Gastroesophageal sphincter (tissue), 3 donors: ENCODE measurements around the gene PRKAR2B.

Source experiments
- EP300 ChIP-seq: sonication (generic); formaldehyde crosslinking; IDR thresholded peaks from one replicate; pipeline ENCODE4 v1.6.1; 2017; ENCODE audit warnings: antibody characterized with exemption, mild to moderate bottlenecking
- POLR2A ChIP-seq, 2 donors: fragments of 450-650 bp; IDR thresholded peaks; one replicate each; pipeline ENCODE4 v1.6.1; 2017; ENCODE audit warnings: antibody characterized with exemption in 2 of 2, mild to moderate bottlenecking in 2 of 2, moderate library complexity in 1 of 2
- POLR2AphosphoS5 ChIP-seq: sonication (generic); formaldehyde crosslinking; IDR thresholded peaks from one replicate; pipeline ENCODE4 v1.6.1; 2017; ENCODE audit warnings: antibody characterized with exemption
- TF ChIP-seq, protein P1 (sequence below), 4 experiments: fragments of 200-600 bp in 2 of 4; fragments of 450-650 bp in 2 of 4; sonication (generic) in 1 of 4; IDR thresholded peaks; one replicate each; pipeline ENCODE4 v1.5.1; 2017 to 2019; ENCODE audit warnings: antibody characterized with exemption in 4 of 4, mild to moderate bottlenecking in 2 of 4, moderate library complexity in 2 of 4

DNA sequence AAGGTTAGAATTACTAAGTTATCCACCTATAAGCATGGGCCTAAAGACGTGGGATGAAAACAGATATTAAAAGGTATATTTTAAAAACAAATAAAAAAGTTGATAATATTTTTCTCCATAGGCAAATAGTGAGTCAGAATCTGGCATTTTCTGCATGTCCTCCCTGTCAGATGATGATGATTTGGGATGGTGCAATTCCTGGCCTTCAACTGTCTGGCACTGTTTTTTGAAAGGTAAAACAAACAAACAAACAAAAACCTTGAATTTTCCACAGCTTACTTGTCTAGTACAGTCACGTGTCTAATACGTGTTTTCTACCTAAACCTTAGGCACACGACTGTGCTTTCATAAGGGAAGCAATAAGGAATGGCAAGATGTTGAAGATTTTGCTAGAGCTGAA is 141.7 kb downstream of the PRKAR2B start:
- TF ChIP-seq, protein P1, sequence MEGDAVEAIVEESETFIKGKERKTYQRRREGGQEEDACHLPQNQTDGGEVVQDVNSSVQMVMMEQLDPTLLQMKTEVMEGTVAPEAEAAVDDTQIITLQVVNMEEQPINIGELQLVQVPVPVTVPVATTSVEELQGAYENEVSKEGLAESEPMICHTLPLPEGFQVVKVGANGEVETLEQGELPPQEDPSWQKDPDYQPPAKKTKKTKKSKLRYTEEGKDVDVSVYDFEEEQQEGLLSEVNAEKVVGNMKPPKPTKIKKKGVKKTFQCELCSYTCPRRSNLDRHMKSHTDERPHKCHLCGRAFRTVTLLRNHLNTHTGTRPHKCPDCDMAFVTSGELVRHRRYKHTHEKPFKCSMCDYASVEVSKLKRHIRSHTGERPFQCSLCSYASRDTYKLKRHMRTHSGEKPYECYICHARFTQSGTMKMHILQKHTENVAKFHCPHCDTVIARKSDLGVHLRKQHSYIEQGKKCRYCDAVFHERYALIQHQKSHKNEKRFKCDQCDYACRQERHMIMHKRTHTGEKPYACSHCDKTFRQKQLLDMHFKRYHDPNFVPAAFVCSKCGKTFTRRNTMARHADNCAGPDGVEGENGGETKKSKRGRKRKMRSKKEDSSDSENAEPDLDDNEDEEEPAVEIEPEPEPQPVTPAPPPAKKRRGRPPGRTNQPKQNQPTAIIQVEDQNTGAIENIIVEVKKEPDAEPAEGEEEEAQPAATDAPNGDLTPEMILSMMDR (IDR thresholded peaks at IDR 0.05) = no peak
- TF ChIP-seq EP300 (no peak), POLR2A (IDR thresholded peaks at IDR 0.05) (no peak), POLR2AphosphoS5 (no peak)
